ENCODE data around the gene C1orf232. TPM values are rescaled to one million over a fixed set of nuclear protein-coding genes. Genes with fewer than 3 reads are reported as not detected.

Gene C1orf232
- total and polyA plus RNA-seq, 2 of the 13 experiments (the other 11 are each of a cell fraction or from before 2014, with no cell fraction given) = not detected

DNA sequence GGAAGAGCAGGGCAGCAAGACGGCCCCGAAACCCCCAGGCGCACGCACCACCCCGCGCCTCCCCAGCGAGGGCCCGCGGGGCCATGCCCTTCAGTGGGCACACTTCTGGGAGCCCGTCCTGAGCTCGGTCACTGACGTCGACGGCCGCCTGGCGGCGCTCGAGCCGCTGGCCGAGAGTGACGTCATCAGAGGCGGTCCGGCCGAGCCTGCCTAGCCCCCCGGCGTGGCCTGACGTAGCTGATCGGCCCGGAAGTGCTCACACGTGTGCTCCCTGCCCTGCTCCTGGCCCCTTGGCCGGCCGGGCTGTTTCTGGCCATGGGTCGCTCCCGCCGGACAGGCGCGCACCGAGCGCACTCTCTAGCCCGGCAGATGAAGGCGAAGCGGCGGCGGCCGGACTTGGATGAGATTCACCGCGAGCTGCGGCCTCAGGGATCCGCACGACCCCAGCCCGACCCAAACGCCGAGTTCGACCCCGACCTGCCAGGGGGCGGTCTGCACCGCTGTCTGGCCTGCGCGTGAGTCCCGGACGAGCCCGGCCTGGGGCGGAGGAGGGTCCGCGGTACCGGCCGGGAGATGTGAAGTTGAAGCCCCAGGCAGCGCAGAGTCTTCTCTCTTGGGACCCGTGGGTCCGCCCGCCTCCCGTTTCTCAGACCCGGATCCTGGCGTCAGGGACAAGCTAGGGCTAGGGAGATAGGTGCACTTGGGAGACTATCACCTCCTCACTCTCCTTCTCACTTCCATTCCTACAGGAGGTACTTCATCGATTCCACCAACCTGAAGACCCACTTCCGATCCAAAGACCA, 1.1 kb upstream of the C1orf232 start, which contains the start of gene ZNF593 (continued):
- TF ChIP-seq ASH2L (IDR thresholded peaks at IDR 0.05; ENCODE audit: insufficient read length, low read depth, low read length) = peak; percentile 83
- no peak for TF ChIP-seq ZNF251 (CRISPR knock-in tag; IDR thresholded peaks at IDR 0.05)
- TF ChIP-seq NFYB (CRISPR knock-in tag; IDR thresholded peaks at IDR 0.05) = peak; percentile 53
- TF ChIP-seq, protein P1, sequence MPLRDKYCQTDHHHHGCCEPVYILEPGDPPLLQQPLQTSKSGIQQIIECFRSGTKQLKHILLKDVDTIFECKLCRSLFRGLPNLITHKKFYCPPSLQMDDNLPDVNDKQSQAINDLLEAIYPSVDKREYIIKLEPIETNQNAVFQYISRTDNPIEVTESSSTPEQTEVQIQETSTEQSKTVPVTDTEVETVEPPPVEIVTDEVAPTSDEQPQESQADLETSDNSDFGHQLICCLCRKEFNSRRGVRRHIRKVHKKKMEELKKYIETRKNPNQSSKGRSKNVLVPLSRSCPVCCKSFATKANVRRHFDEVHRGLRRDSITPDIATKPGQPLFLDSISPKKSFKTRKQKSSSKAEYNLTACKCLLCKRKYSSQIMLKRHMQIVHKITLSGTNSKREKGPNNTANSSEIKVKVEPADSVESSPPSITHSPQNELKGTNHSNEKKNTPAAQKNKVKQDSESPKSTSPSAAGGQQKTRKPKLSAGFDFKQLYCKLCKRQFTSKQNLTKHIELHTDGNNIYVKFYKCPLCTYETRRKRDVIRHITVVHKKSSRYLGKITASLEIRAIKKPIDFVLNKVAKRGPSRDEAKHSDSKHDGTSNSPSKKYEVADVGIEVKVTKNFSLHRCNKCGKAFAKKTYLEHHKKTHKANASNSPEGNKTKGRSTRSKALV (CRISPR knock-in tag; IDR thresholded peaks at IDR 0.05) = peak; percentile 88
- TF ChIP-seq, protein P2, sequence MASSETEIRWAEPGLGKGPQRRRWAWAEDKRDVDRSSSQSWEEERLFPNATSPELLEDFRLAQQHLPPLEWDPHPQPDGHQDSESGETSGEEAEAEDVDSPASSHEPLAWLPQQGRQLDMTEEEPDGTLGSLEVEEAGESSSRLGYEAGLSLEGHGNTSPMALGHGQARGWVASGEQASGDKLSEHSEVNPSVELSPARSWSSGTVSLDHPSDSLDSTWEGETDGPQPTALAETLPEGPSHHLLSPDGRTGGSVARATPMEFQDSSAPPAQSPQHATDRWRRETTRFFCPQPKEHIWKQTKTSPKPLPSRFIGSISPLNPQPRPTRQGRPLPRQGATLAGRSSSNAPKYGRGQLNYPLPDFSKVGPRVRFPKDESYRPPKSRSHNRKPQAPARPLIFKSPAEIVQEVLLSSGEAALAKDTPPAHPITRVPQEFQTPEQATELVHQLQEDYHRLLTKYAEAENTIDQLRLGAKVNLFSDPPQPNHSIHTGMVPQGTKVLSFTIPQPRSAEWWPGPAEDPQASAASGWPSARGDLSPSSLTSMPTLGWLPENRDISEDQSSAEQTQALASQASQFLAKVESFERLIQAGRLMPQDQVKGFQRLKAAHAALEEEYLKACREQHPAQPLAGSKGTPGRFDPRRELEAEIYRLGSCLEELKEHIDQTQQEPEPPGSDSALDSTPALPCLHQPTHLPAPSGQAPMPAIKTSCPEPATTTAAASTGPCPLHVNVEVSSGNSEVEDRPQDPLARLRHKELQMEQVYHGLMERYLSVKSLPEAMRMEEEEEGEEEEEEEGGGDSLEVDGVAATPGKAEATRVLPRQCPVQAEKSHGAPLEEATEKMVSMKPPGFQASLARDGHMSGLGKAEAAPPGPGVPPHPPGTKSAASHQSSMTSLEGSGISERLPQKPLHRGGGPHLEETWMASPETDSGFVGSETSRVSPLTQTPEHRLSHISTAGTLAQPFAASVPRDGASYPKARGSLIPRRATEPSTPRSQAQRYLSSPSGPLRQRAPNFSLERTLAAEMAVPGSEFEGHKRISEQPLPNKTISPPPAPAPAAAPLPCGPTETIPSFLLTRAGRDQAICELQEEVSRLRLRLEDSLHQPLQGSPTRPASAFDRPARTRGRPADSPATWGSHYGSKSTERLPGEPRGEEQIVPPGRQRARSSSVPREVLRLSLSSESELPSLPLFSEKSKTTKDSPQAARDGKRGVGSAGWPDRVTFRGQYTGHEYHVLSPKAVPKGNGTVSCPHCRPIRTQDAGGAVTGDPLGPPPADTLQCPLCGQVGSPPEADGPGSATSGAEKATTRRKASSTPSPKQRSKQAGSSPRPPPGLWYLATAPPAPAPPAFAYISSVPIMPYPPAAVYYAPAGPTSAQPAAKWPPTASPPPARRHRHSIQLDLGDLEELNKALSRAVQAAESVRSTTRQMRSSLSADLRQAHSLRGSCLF (CRISPR knock-in tag; IDR thresholded peaks at IDR 0.05; ENCODE audit: borderline replicate concordance) = peak; percentile 70; the same call in 1 of the 2 replicates
- no peak for TF ChIP-seq SRSF9 (IDR thresholded peaks at IDR 0.05; ENCODE audit: borderline replicate concordance, insufficient read depth, low read depth, low read length, poor library complexity, severe bottlenecking)
- TF ChIP-seq ZNF335 (CRISPR knock-in tag; IDR thresholded peaks at IDR 0.05) = peak; percentile 77
- TF ChIP-seq, protein P3, sequence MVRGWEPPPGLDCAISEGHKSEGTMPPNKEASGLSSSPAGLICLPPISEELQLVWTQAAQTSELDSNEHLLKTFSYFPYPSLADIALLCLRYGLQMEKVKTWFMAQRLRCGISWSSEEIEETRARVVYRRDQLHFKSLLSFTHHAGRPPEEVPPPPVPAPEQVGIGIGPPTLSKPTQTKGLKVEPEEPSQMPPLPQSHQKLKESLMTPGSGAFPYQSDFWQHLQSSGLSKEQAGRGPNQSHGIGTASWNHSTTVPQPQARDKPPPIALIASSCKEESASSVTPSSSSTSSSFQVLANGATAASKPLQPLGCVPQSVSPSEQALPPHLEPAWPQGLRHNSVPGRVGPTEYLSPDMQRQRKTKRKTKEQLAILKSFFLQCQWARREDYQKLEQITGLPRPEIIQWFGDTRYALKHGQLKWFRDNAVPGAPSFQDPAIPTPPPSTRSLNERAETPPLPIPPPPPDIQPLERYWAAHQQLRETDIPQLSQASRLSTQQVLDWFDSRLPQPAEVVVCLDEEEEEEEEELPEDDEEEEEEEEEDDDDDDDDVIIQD (CRISPR knock-in tag; IDR thresholded peaks at IDR 0.05; ENCODE audit: low read depth) = 0 out of 2 replicates have a peak, but pooled peaks have one; percentile 20
- peak; percentile 74 for TF ChIP-seq RAD21 (CRISPR knock-in tag; IDR thresholded peaks at IDR 0.05)
- no peak for TF ChIP-seq ZNF138 (CRISPR knock-in tag; IDR thresholded peaks at IDR 0.05; ENCODE audit: low read depth)
- TF ChIP-seq, protein P4, sequence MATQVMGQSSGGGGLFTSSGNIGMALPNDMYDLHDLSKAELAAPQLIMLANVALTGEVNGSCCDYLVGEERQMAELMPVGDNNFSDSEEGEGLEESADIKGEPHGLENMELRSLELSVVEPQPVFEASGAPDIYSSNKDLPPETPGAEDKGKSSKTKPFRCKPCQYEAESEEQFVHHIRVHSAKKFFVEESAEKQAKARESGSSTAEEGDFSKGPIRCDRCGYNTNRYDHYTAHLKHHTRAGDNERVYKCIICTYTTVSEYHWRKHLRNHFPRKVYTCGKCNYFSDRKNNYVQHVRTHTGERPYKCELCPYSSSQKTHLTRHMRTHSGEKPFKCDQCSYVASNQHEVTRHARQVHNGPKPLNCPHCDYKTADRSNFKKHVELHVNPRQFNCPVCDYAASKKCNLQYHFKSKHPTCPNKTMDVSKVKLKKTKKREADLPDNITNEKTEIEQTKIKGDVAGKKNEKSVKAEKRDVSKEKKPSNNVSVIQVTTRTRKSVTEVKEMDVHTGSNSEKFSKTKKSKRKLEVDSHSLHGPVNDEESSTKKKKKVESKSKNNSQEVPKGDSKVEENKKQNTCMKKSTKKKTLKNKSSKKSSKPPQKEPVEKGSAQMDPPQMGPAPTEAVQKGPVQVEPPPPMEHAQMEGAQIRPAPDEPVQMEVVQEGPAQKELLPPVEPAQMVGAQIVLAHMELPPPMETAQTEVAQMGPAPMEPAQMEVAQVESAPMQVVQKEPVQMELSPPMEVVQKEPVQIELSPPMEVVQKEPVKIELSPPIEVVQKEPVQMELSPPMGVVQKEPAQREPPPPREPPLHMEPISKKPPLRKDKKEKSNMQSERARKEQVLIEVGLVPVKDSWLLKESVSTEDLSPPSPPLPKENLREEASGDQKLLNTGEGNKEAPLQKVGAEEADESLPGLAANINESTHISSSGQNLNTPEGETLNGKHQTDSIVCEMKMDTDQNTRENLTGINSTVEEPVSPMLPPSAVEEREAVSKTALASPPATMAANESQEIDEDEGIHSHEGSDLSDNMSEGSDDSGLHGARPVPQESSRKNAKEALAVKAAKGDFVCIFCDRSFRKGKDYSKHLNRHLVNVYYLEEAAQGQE (IDR thresholded peaks at IDR 0.05; ENCODE audit: borderline replicate concordance in 1 of 2, low read depth in 1 of 2, low read length in 2 of 2) = no peak
- TF ChIP-seq ZNF569 (CRISPR knock-in tag; IDR thresholded peaks at IDR 0.05; ENCODE audit: borderline replicate concordance) = no peak
- TF ChIP-seq ZMYM2 (CRISPR knock-in tag; IDR thresholded peaks at IDR 0.05) = peak; percentile 67
- TF ChIP-seq SALL1 (CRISPR knock-in tag; IDR thresholded peaks at IDR 0.05) = peak; percentile 90
- TF ChIP-seq ETV6 (CRISPR knock-in tag; conservative IDR thresholded peaks at IDR 0.05) = peak; percentile 61; the same call in 1 of the 2 replicates
- no peak for TF ChIP-seq ZFYVE20 (CRISPR knock-in tag; IDR thresholded peaks at IDR 0.05; ENCODE audit: borderline replicate concordance, low read depth)

Measured in HepG2 (cell line).